IMR-90 (cell line): ENCODE results near the gene ITCH. TPM values are rescaled to one million over a fixed set of nuclear protein-coding genes. Genes with fewer than 3 reads are reported as not detected.

Experiments used
- ATAC-seq: fragments of 200-7000 bp; cut with Tn5 transposase; 2 replicates; pipeline ENCODE4 v1.9.1; 2020; ENCODE audit warnings: low read depth, mild to moderate bottlenecking, moderate library complexity
- BruUV-seq: library from RNA; stranded (reverse); fragments of 400-500 nt; replicated peaks from 2 replicates; lab custom pipeline; 2021; lab: Mats Ljungman, UMichigan
- CTCF ChIA-PET: fragments of 300-600 bp; formaldehyde crosslinking; extraction: SDS; loops from one replicate; lab custom pipeline; 2021; ENCODE audit warnings: antibody characterized with exemption; lab: Yijun Ruan, JAX
- POLR2A ChIA-PET: fragments of 300-600 bp; sonication (Branson Sonifier 250); formaldehyde crosslinking; loops from one replicate; lab custom pipeline; 2022; ENCODE audit warnings: antibody characterized with exemption; ENCODE audit not compliant: unreplicated experiment; lab: Charles Lee
- DNase-seq: peaks from one replicate; pipeline ENCODE4 v3.0.0; 2013
- H2AFZ ChIP-seq: replicated peaks from 2 replicates; pipeline ENCODE3; 2013; ENCODE audit warnings: low read length, mild to moderate bottlenecking; ENCODE audit not compliant: poor library complexity
- H2AK5ac ChIP-seq: 2 replicates; pipeline ENCODE4 v1.6.1; 2013; ENCODE audit warnings: low read depth, low read length, inconsistent platforms
- H2AK9ac ChIP-seq: replicated peaks from 2 replicates; pipeline ENCODE3; 2013; ENCODE audit warnings: mild to moderate bottlenecking, low read depth, low read length, moderate library complexity; ENCODE audit not compliant: poor library complexity
- H2BK120ac ChIP-seq: 2 replicates; pipeline ENCODE4 v1.6.1; 2013; ENCODE audit warnings: low read depth, low read length, inconsistent platforms
- H2BK15ac ChIP-seq: 3 replicates; pipeline ENCODE4 v1.6.1; 2013; ENCODE audit warnings: low read depth, low read length, inconsistent platforms
- H2BK20ac ChIP-seq: 2 replicates; pipeline ENCODE4 v1.6.1; 2013; ENCODE audit warnings: low read depth, mild to moderate bottlenecking, inconsistent platforms, low read length, moderate library complexity
- H2BK5ac ChIP-seq: 2 replicates; pipeline ENCODE4 v1.6.1; 2013; ENCODE audit warnings: mild to moderate bottlenecking, low read depth, low read length, inconsistent platforms; ENCODE audit not compliant: poor library complexity, severe bottlenecking
- H3K14ac ChIP-seq: replicated peaks from 2 replicates; pipeline ENCODE4 v1.6.1; 2013; ENCODE audit warnings: low read depth, low read length, inconsistent platforms
- H3K18ac ChIP-seq: 2 replicates; pipeline ENCODE4 v1.6.1; 2013; ENCODE audit warnings: low read depth, low read length, control low read depth
- H3K23ac ChIP-seq: 2 replicates; pipeline ENCODE4 v1.6.1; 2013; ENCODE audit warnings: low read depth, low read length, inconsistent platforms
- H3K27ac ChIP-seq: 2 replicates; pipeline ENCODE4 v1.5.1; 2013; ENCODE audit warnings: mild to moderate bottlenecking, control low read depth, low read length; ENCODE audit not compliant: insufficient read depth
- H3K27me3 ChIP-seq: 2 replicates; pipeline ENCODE4 v1.6.1; 2013; ENCODE audit warnings: low read length; ENCODE audit not compliant: control insufficient read depth, insufficient read depth
- H3K36me3 ChIP-seq: 2 replicates; pipeline ENCODE4 v1.6.1; 2013; ENCODE audit warnings: low read length, mixed read lengths; ENCODE audit not compliant: control insufficient read depth, insufficient read depth
- H3K4ac ChIP-seq: 2 replicates; pipeline ENCODE4 v1.6.1; 2013; ENCODE audit warnings: low read depth, low read length, inconsistent platforms
- H3K4me1 ChIP-seq: 2 replicates; pipeline ENCODE4 v1.6.1; 2013; ENCODE audit warnings: low read length, mixed read lengths; ENCODE audit not compliant: control insufficient read depth, insufficient read depth
- H3K4me2 ChIP-seq: 2 replicates; pipeline ENCODE4 v1.6.1; 2013; ENCODE audit warnings: low read depth, mild to moderate bottlenecking, control low read depth, low read length, moderate library complexity
- H3K4me3 ChIP-seq: 2 replicates; pipeline ENCODE4 v1.5.1; 2013; ENCODE audit warnings: low read depth, mild to moderate bottlenecking, control low read depth, low read length, moderate library complexity; ENCODE audit not compliant: insufficient read depth
- H3K56ac ChIP-seq: 2 replicates; pipeline ENCODE4 v1.6.1; 2013; ENCODE audit warnings: low read length, inconsistent platforms; ENCODE audit not compliant: insufficient read depth; ENCODE audit errors: extremely low read depth
- H3K79me1 ChIP-seq, 2 experiments: 2 replicates each; pipeline ENCODE4 v1.6.1; 2013; ENCODE audit warnings: low read length in 2 of 2, inconsistent platforms in 1 of 2, low read depth in 1 of 2
- H3K9ac ChIP-seq: 2 replicates; pipeline ENCODE4 v1.6.1; 2013; ENCODE audit warnings: low read depth, low read length, control low read depth
- H3K9me1 ChIP-seq: 2 replicates; pipeline ENCODE4 v1.6.1; 2013; ENCODE audit warnings: low read length, inconsistent platforms; ENCODE audit not compliant: insufficient read depth
- H3K9me3 ChIP-seq: 2 replicates; pipeline ENCODE4 v1.6.1; 2013; ENCODE audit warnings: low read length; ENCODE audit not compliant: control insufficient read depth, insufficient read depth
- H4K20me1 ChIP-seq: 2 replicates; pipeline ENCODE4 v1.6.1; 2013; ENCODE audit warnings: low read length, inconsistent platforms; ENCODE audit not compliant: insufficient read depth
- H4K5ac ChIP-seq: 2 replicates; pipeline ENCODE4 v1.6.1; 2013; ENCODE audit warnings: mild to moderate bottlenecking, low read depth, low read length, control low read depth
- H4K8ac ChIP-seq, 2 experiments: 2 replicates each; pipeline ENCODE4 v1.6.1; 2013; ENCODE audit warnings: low read depth in 2 of 2, low read length in 2 of 2, control low read depth in 1 of 2, inconsistent platforms in 1 of 2
- H4K91ac ChIP-seq: 2 replicates; pipeline ENCODE4 v1.6.1; 2013; ENCODE audit warnings: low read depth, low read length, inconsistent platforms; ENCODE audit not compliant: insufficient read depth
- CEBPB ChIP-seq: IDR thresholded peaks from 2 replicates; pipeline ENCODE4 v1.6.1; 2012; ENCODE audit warnings: low read depth, low read length, improper control_type of control experiment
- MAFK ChIP-seq: IDR thresholded peaks from 2 replicates; pipeline ENCODE4 v1.6.1; 2012; ENCODE audit warnings: low read depth, low read length, improper control_type of control experiment
- POLR2A ChIP-seq: IDR thresholded peaks from 2 replicates; pipeline ENCODE4 v1.6.1; 2012; ENCODE audit warnings: mild to moderate bottlenecking, low read depth, low read length
- RAD21 ChIP-seq: IDR thresholded peaks from 2 replicates; pipeline ENCODE4 v1.6.1; 2012; ENCODE audit warnings: low read length, improper control_type of control experiment
- WGBS, 2 experiments: methylation state at CpG; one replicate each; pipeline versions ENCODE4 v1.1.5 to v1.1.7; 2013; ENCODE audit warnings: missing lambda C conversion rate in 2 of 2; ENCODE audit not compliant: insufficient read length in 1 of 2; ENCODE audit errors: extremely low coverage in 2 of 2; 5-methylcytosine and 5-hydroxymethylcytosine counted together
- dilution Hi-C: fragments of 300-500 bp; cut with HindIII; formaldehyde crosslinking; loops from one replicate; pipeline ENCODE4 v1.14.3; 2018; ENCODE audit warnings: low sequenced_read_pairs; ENCODE audit not compliant: unreplicated experiment
- in situ Hi-C: fragments of 300-500 bp; cut with MboI; formaldehyde crosslinking; loops from 3 replicates; pipeline ENCODE4 v1.14.3; 2019; ENCODE audit warnings: low sequenced_read_pairs, inconsistent platforms, mixed read lengths
- intact Hi-C: fragments of 100-400 bp; cut with micrococcal nuclease; formaldehyde crosslinking; loops from 2 replicates; pipeline ENCODE4 v1.10.0; 2022
- polyA plus RNA-seq, 3 experiments: library from polyadenylated mRNA; depleted of rRNA; stranded (reverse); fragments of >200 nt; gene quantifications; 2 replicates each; pipeline ENCODE4 v1.2.3, GENCODE V29; 2012; ENCODE audit warnings: low replicate concordance in 1 of 3
- total RNA-seq: library from RNA; depleted of rRNA; stranded (reverse); fragments of >200 nt; gene quantifications from 2 replicates; pipeline ENCODE4 v1.2.3, GENCODE V29; 2012

ITCH gene
- total and polyA plus RNA-seq, 2 of the 4 experiments (the other 2 are of a cell fraction), result 12.7 to 94.6 TPM

DNA sequence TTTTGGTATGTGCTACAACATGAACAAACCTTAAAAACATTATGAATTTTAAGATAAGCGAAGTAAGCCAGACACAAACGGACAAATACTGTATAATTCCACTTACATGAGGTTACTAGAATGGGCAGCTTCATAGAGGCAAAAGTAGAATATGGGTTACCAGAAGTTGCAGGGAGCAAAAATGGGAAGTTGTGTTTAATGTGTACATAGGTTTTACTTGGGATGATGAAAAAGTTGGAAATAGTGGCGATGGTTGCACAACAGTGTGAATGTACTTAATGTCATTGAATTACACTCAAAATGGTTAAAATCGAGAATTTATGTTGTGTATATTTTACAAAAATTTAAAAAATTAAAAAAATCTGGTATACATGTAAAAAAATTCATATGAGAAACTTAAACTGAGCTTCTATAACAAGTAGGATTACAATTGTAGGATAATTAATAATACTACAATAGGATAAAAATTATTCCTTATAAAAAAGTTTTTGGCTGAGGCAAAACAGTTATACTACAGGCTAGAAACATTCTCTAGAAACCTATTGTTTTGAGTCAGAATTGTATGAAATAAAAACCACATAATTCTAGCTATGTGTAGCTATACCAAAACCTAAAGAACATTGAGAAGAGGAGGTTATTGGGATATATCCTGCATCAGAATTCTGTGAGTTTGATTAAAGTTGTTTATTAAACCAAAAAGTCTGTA lies 128.3 kb downstream of the ITCH start:
- no peak for DNase-seq
- no peaks in the 10 kb centered on the region; the same call in 1 of the 2 replicates for H4K20me1 ChIP-seq
- dilution Hi-C loops, result no loop called here

More for the DNA sequence above, 128.3 kb downstream of the ITCH start:
- H3K9me3 ChIP-seq, result no peaks in the 10 kb centered on the region
- H3K36me3 ChIP-seq, result peaks cover 52% of the 10 kb centered on the region
- no peak overlapping the region for H4K8ac ChIP-seq
- in situ Hi-C loops, result no loop called here
- no peak overlapping the region for H4K5ac ChIP-seq
- WGBS, 2 experiments, result no CpG with 5 or more reads among the region's 4 CpGs
- intact Hi-C loops, result no loop called here
- no peak overlapping the region for H2BK20ac ChIP-seq
- no peak overlapping the region for H3K14ac ChIP-seq
- no peak overlapping the region for H3K23ac ChIP-seq
- H3K56ac ChIP-seq, result no peak overlapping the region
- no peak overlapping the region for H2AK5ac ChIP-seq
- CTCF ChIA-PET, result no interaction called here
- no peaks in the 10 kb centered on the region for H3K27me3 ChIP-seq
- no peak overlapping the region for H3K4me3 ChIP-seq
- no peak for ATAC-seq
- no peak overlapping the region for H3K27ac ChIP-seq
- POLR2A ChIA-PET, result interaction anchor here (0.7 kb wide), 1 partner anchor 44 kb away, joined by 3 read pairs; no protein-coding TSS in a partner anchor
- BruUV-seq, result no TSS peak
- no peaks in the 10 kb centered on the region for H3K4me1 ChIP-seq
- no peak overlapping the region for H3K18ac ChIP-seq
- peaks cover 23 to 47% of the 10 kb centered on the region in 2 experiments for H3K79me1 ChIP-seq
- no peak overlapping the region for H2BK120ac ChIP-seq
- H3K9ac ChIP-seq, result no peak overlapping the region
- H2AK9ac ChIP-seq, result no peak overlapping the region
- no peak overlapping the region for H2AFZ ChIP-seq
- no peak overlapping the region for H2BK5ac ChIP-seq
- H4K91ac ChIP-seq, result no peak overlapping the region
- no peak overlapping the region for H3K4ac ChIP-seq
- no peak for TF ChIP-seq MAFK
- TF ChIP-seq CEBPB, result 0 out of 2 replicates have a peak, but pooled peaks have one; percentile 29
- no peak for TF ChIP-seq POLR2A
- TF ChIP-seq RAD21, result no peak
- peaks cover 7% of the 10 kb centered on the region; the same call in 1 of the 2 replicates for H3K9me1 ChIP-seq
- H2BK15ac ChIP-seq, result no peak overlapping the region
- no peak overlapping the region for H3K4me2 ChIP-seq
